ENCODE measurements around the gene MLYCD. TPM values are rescaled to one million over a fixed set of nuclear protein-coding genes. Genes with fewer than 3 reads are reported as not detected.

MLYCD gene
- total RNA-seq, 1 donor from 2014 or later: 20.1 TPM

GRCh38 chr16:83963277-83964119 is 64.6 kb downstream of the MLYCD start:
- intact Hi-C loops (cut with DNase I): loop anchor here (10.0 kb wide), 1 partner anchor 521 kb away; no protein-coding TSS in a partner anchor
- DNase-seq (ENCODE audit: low spot score): no peak

DNA sequence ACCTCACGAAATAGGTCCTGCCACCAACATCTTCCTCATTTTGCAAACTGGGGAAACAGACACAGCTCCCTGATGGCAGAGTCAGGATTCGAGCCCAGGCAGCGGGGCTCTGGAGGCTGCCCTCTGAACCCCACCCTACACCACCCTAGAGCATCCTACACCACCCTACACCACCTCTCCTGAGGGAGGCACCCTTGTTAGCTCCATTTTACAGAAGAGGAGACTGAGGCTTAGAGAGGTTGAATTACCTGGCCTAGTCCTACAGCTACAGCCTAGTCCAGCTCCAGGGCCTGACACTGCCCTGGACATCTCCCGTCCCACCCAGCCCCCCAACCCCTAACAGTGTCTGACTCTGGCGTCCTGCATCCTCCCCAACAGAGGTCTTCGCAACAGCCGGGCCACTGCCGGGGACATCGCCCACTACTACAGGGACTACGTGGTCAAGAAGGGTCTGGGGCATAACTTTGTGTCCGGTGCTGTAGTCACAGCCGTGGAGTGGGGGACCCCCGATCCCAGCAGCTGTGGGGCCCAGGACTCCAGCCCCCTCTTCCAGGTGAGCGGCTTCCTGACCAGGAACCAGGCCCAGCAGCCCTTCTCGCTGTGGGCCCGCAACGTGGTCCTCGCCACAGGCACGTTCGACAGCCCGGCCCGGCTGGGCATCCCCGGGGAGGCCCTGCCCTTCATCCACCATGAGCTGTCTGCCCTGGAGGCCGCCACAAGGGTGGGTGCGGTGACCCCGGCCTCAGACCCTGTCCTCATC is 65.9 kb downstream of the MLYCD start:
- DNase-seq (ENCODE audit: low spot score): no peak
- intact Hi-C loops (cut with DNase I): loop anchor here (5.0 to 10.0 kb wide), 2 partner anchors 222 to 520 kb away; partner anchors contain the start of gene TAF1C

- DNase-seq (ENCODE audit: low spot score): no peak
- intact Hi-C loops (cut with DNase I): loop anchor here (5.0 to 10.0 kb wide), 2 partner anchors 222 to 519 kb away; partner anchors contain the start of gene TAF1C
Observed at GRCh38 chr16:83965444-83966152, 66.7 kb downstream of the MLYCD start.

DNA sequence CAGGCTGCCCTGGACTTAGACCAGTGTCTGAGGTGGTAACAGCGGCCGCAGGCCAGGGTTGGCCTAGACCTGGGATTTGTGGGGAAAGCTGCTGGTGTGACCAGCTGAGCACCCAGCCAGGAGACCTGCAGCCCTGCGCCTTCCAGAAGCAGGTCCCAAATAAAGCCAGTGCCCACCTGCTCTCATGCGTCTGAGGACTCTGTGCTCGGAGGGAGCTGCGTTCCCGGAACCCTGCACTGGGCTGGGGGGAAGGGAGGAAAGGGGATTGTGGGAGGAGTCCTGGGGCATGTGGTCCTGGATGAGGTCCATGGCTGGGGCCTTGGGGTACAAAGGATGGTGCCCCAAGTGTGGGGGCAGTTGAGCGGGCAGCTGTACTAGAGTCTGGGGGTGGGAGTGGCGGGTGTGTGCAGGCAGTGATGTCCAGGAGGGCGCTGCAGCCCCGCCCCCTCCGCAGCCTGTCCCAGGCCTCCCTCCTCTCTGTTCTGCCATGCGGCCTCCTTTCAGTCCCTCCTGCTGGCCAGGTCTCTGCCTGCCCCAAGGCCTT is 67.3 kb downstream of the MLYCD start:
- no peak for DNase-seq (ENCODE audit: low spot score)
- intact Hi-C loops (cut with DNase I): loop anchor here (5.0 to 10.0 kb wide), 2 partner anchors 221 to 519 kb away; partner anchors contain the start of gene TAF1C

GRCh38 chr16:83967091-83967490 is 68.2 kb downstream of the MLYCD start:
- DNase-seq (ENCODE audit: low spot score): no peak
- intact Hi-C loops (cut with DNase I): loop anchor here (5.0 to 10.0 kb wide), 2 partner anchors 220 to 518 kb away; partner anchors contain the start of gene TAF1C

- peak; percentile 87 for DNase-seq (ENCODE audit: low spot score)
- intact Hi-C loops (cut with DNase I): loop anchor here (2.0 to 10.0 kb wide), 3 partner anchors 95 to 517 kb away; partner anchors contain the start of gene TAF1C
Observed at GRCh38 chr16:83967838-83968305, 69.0 kb downstream of the MLYCD start, which contains the start of gene NECAB2. TSS of gene NECAB2 (plus strand) at chr16:83968244. CDS start at chr16:83968649, 405 bp downstream.

DNA sequence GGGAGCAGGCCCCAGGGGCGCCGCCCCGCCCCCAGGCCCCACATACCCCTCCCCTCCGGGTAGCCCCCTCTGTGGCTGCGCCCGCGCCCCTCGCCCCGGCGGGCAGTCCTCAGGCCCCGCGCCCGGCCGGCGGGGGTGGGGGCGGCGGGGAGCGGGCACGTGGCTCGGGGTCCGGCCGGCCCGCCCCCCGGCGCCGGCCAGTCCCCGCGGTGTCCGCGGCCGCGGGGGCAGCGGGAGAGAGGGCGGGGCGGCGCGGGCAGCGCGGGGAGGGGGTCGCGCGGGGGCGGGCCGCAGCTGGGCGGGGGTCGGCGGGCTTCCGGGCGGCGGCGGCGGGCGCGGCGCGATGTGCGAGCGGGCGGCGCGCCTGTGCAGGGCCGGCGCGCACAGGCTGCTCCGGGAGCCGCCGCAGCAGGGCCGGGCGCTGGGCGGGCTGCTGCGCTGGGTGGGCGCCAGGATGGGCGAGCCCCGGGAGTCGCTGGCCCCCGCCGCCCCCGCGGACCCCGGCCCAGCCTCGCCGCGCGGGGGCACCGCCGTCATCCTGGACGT is 69.5 kb downstream of the MLYCD start:
- intact Hi-C loops (cut with DNase I): loop anchor here (2.0 to 10.0 kb wide), 3 partner anchors 94 to 516 kb away; partner anchors contain the start of gene TAF1C
- DNase-seq (ENCODE audit: low spot score): no peak

DNA sequence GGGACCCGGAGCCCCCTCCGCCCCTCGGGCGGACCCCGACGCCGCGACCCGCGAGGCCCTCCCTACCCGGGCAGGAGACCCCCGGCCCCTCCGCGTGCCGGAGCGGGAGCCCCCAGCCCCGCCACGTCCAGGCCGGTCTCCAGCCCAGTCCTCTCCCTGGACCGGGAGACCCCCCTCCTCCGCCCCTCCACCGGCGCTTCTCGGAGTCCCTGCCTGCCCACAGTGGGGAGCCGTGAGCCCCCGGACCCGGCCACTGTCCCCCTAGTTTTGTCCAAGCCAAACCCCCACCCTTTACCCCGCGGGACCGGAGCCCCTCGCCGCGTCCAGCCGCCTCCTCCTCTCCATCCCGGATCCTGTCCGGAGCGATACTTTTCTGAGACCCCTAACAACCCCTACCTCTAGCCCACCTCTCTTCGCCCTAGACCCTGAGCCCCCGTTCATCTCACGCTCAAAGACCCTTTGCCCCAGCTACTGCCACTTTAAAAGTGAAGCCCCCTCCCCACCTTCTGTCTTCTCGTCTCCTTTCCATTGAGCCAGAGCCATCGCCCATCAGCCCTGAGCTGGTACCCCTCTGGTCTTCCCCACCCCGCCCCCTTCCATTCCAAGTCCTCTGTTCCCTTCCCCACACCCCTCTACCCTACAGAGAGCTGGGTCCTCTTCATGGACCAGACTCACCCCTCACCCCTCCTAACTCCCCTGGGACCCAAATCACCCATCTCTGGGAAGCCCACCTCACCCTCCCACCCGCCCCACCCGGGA is 70.2 kb downstream of the MLYCD start:
- DNase-seq (ENCODE audit: low spot score): no peak
- intact Hi-C loops (cut with DNase I): loop anchor here (2.0 to 10.0 kb wide), 3 partner anchors 94 to 516 kb away; partner anchors contain the start of gene TAF1C

GRCh38 chr16:83969771-83970429 is 71.0 kb downstream of the MLYCD start:
- intact Hi-C loops (cut with DNase I): loop anchor here (2.0 to 10.0 kb wide), 3 partner anchors 93 to 515 kb away; partner anchors contain the start of gene TAF1C
- no peak for DNase-seq (ENCODE audit: low spot score)

DNA sequence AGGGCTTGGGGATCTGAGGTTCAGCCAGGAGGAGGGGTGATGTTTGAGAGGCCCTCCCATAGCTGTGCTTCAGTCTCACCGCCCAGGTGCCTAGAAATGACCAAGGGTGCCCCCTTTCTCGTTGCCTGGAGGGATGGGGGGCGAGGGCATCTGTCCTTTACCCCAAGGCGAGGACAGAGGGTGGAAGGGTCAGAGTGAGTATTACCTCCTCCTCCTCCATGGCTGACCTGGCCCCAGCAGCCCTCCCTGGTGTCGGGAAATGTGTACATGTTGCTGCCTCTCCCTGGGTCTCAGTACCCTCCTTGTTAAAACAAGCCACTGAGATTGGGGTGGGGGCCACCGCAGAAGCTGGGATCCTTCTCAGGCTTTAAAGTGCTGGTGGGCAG is 71.5 kb downstream of the MLYCD start:
- no peak for DNase-seq (ENCODE audit: low spot score)
- intact Hi-C loops (cut with DNase I): no loop called here

DNA sequence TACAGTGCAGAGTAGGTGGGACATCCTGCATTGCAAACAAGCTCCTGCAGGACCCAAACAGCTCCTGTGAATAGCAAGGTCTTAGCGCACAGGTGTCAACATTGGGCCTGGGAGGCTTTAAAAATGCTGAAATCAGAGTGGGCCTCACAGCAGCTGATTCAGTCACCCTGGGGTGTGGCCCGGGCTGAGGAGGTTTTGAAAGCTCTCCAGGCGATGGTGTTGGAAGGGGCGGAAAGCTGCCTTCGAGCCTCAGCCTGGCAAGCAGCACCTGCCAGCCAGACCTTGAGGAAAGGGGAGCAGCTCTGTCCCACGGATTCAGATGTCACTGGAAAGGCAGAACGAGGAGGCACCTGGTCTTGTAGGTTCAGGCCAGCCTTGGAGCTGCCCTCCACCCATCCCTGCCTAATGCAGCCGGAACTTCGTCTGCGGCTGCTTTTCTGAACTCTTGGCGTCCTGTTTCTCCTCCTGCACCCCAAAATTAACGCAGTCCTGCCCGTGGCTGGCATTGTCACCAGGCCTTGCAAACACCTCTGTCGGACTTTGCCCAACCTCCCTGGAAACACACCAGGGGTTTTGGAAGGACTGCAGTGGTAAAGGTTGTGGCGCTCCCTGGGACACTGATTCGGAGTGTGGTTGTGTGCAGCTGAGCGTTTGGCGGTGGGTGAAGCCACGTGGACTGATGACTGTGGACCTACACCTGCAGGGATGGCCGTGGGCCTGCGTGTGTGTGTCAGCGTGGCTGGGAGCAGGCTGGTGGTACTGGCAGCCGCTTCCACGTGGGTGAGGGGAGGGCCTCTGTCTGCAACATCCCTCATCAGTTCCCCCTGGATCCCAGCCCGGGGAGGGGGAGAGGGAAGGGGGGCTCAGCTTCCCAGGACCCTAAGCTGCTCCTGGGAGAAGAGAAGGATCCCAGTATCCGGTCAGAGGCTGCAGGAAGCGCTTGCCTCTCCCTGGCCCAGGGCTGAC is 72.5 kb downstream of the MLYCD start:
- DNase-seq (ENCODE audit: low spot score): no peak
- intact Hi-C loops (cut with DNase I): no loop called here

DNA sequence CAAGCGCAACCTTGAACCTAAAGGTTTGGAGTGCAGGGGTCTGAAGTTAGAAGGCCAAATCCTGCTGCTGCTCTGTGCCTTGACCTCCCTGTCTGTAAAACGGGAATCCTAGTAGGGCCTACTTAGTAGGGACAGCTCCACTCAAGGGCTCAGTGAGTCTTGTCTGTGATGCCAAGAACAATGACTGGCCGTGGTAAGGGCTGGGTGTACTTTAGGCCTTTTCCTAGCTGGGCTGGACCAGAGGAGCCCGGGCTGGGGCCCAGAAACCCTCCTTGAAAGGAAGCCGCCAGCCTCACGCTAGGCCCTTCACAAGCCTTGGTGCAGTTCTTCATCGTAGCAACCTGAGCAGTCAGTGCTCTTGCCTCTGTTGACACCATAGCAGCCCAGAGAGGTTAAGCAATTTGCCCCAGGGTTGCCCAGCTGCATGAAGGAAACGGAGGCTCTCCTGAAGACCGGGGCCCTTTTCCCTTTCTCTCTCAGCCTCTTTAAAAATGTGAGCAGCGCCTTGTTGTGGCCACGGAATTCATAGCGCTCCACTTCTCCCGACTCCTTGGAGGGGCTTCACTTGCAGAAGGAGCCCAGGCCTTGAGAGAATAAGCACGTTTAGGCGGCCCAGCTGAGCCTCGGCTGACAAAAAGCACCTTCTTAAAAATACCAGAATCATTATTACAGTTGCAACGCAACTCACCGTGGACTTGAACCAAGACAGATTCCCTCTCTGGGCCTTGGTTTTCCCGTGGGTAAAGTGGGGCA is 73.5 kb downstream of the MLYCD start:
- intact Hi-C loops (cut with DNase I): no loop called here
- no peak for DNase-seq (ENCODE audit: low spot score)

- intact Hi-C loops (cut with DNase I): no loop called here
Observed at GRCh38 chr16:83973077-83973476, 74.2 kb downstream of the MLYCD start.

GRCh38 chr16:83973581-83974385 is 74.9 kb downstream of the MLYCD start:
- intact Hi-C loops (cut with DNase I): no loop called here
- no peak for DNase-seq (ENCODE audit: low spot score)

More at GRCh38 chr16:83973077-83973476, 74.2 kb downstream of the MLYCD start:
- no peak for DNase-seq (ENCODE audit: low spot score)

- no peak for DNase-seq (ENCODE audit: low spot score)
- intact Hi-C loops (cut with DNase I): no loop called here
Observed at GRCh38 chr16:83974475-83974874, 75.6 kb downstream of the MLYCD start.

Measured in cardiac septum (tissue), 1 donor.